GM12892 (cell line): Measurements from ENCODE around the gene VAV3.

Source experiments
- DNase-seq: peaks from one replicate; pipeline ENCODE4 v3.0.0; 2011; ENCODE audit not compliant: insufficient read length
- FAIRE-seq: peaks from 2 replicates; lab custom pipeline; 2011; peaks lifted over from hg19 to GRCh38; lab: Jason Lieb, UNC
- POLR2A ChIP-seq: IDR thresholded peaks from 2 replicates; pipeline ENCODE4 v1.6.1; 2011; ENCODE audit warnings: low read depth, low read length, control low read depth
- POLR2AphosphoS5 ChIP-seq: IDR thresholded peaks from 2 replicates; pipeline ENCODE4 v1.6.1; 2011; ENCODE audit warnings: low read depth, low read length, control low read depth
- TAF1 ChIP-seq: IDR thresholded peaks from 2 replicates; pipeline ENCODE4 v1.6.1; 2011; ENCODE audit warnings: low read depth, mild to moderate bottlenecking, control low read depth, low read length, borderline replicate concordance

Gene VAV3

DNA sequence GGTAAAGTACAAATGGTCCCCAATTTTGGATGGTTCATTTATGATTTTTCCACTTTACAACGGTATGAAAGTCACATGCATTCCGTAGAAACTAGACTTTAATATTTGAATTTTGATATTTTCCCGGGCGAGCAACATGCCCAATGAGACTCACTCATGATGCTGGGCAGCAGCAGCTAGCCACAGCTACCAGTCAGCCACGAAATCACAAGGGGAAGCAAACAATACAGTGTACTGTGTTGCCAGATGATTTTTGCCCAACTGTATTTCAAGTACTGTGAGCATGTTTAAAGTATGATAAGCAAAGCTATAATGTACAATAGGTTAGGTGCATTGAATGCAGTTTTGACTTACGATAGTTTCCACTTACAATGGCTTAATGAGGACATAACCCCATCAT lies 266.8 kb downstream of the VAV3 start:
- no peak for FAIRE-seq
- no peak for DNase-seq
- TF ChIP-seq TAF1 = no peak
- no peak for TF ChIP-seq POLR2A
- TF ChIP-seq POLR2AphosphoS5 = no peak

GRCh38 chr1:107695341-107695740 lies 269.6 kb downstream of the VAV3 start:
- TF ChIP-seq POLR2A = no peak
- no peak for TF ChIP-seq POLR2AphosphoS5
- TF ChIP-seq TAF1 = no peak
- no peak for FAIRE-seq
- DNase-seq = no peak

DNA sequence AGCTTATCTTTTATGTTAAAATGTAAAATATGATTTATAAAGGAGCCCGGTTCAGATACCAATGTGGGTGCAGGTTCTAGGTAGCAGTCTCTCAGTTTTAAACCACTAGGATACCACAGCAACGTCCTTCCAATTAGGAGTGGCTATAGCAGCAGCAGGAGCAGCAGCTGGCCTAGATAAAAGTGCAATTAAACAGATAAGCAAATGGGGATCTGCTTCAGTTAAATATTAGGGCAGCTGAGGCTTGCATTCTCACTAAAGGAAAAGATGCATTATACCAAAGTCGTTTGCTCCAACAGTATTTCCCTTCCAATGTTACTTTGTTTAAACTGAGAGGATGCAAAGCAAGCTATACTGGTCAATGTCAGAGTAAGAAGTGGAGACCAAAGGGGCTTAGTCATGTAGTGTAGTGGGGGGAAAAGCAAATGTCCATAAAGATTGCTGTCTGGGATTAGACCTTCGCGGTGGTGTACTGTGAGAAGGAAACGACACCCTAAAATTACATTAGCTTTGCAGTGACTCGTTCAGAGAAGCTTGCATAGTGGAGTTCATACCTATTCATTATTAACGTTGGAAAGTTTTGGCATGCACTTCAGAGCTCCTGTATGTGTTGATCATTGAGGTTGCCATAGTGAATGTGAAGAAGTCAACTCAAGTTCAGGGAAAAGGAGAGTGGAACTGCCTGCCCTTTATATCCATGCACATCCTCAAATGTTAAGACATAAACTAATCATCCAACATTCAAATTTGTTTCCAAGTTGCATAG lies 272.2 kb downstream of the VAV3 start:
- TF ChIP-seq POLR2A (no peak), TAF1 (no peak), POLR2AphosphoS5 (no peak)
- no peak for DNase-seq
- no peak for FAIRE-seq

- no peak for TF ChIP-seq POLR2A
- TF ChIP-seq POLR2AphosphoS5 = no peak
- no peak for TF ChIP-seq TAF1
- no peak for FAIRE-seq
- no peak for DNase-seq
Measured at GRCh38 chr1:107691540-107691939, 273.4 kb downstream of the VAV3 start.

GRCh38 chr1:107690491-107690890 lies 274.5 kb downstream of the VAV3 start:
- no peak for TF ChIP-seq TAF1
- TF ChIP-seq POLR2A = no peak
- FAIRE-seq = no peak
- DNase-seq = no peak

DNA sequence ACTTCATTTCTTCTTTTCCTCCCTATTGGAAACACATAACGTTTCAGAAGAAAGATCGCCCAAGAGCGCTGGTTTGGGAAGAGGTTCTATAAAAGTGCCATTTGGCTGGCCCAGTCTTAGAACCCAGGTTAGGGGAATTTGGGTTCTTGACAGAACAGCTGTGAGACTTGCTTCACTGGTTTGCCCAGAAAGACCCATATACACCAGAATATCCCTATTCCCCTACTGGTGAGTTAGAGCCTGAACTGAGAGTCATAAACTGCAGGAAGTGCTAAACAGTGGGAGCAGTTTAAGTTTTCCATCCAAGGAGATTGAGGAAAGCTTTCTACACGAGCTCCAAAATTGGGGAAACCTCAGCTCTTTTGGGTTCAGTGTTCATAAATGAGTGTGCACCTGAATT lies 275.2 kb downstream of the VAV3 start:
- DNase-seq (no peak), FAIRE-seq (no peak)
- TF ChIP-seq POLR2AphosphoS5 (no peak), TAF1 (no peak), POLR2A (no peak)

DNA sequence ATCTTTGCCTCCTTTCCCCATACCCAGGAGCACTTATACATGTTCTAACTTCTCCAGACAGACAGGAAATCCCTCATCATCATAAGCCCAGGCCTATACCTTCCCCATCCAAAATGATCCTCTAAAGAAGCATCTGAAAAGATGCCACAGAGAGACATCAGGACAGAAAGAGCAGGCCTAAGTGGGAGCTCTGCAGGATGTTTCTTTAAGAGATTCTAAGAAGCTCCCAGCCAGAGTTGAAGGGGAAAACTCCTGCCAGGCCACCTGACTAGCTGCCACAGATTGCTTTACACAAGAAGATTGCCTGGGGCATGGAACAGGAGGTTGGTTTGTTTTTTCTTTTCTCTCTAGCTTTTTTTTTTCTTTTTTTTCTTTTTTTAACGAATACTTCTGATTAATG lies 275.8 kb downstream of the VAV3 start:
- FAIRE-seq (no peak), DNase-seq (no peak)
- TF ChIP-seq TAF1 (no peak), POLR2A (no peak), POLR2AphosphoS5 (no peak)

DNA sequence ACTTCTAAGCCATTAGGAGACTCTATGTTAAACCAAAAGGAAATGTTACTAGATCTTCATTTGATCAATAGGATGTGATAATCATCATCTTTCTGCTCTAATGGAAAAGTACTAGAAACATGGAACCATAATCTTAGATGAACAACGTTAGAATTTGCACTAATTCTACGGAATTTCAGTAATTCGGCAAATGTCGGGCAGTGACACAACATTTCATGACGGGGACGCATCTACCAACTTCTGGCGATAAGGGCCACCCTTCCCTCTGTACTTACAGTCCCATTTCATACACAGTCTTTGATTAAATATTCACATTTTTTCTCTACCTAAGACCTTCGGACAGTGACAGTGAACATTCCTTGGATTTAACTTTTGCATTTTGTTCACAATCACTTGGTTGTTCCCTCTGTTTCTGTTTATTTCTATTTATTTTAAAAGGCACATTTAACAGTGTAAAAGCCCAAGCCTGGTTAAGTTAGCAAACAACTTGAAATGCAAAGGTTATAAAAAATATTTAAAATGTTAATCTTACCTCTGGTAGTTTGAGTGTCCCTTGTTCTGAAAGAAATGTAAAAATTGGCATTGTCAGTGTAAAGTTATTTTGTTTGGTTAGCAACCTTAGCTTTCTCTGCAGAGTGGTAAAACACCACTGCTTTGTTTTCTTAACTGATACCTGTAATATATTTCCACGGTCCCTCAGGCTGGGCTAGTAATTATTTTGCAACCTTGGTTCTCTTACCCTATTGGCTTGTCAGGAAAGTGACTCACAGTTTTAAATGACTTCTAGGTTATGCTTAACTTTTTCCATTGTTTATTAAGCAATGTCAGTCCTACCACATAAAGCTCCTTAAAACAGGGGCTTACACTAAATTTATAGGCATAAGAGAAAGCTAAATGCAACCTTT lies 276.9 kb downstream of the VAV3 start:
- TF ChIP-seq POLR2A (no peak), TAF1 (no peak), POLR2AphosphoS5 (no peak)
- DNase-seq (no peak), FAIRE-seq (no peak)

- DNase-seq (no peak), FAIRE-seq (no peak)
- no peak for TF ChIP-seq POLR2AphosphoS5
- TF ChIP-seq TAF1 = no peak
- TF ChIP-seq POLR2A = no peak
Measured at GRCh38 chr1:107683683-107684082, 281.3 kb downstream of the VAV3 start.

- DNase-seq = no peak
- TF ChIP-seq TAF1 (no peak), POLR2AphosphoS5 (no peak), POLR2A (no peak)
- FAIRE-seq = no peak
Measured at GRCh38 chr1:107683191-107683657, 281.8 kb downstream of the VAV3 start.

DNA sequence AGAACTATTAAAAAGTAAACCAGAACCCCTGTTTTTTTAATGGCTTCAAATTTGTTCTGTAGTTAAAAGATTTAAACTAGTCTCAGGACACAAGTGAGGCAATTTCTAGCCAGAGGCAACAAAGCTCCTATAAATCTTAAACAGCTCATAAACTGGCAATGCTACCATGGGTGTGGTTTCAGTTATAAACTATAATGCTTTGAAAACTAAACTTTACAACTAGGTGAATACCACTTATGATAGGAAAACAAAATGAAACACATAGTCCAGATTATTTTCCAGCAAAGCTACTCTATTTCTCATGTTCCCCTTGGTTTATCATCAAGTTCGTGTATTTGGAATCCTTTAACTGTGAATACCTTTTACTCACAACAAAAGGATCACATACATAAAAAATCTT lies 282.5 kb downstream of the VAV3 start:
- FAIRE-seq = no peak
- TF ChIP-seq POLR2AphosphoS5 (no peak), TAF1 (no peak), POLR2A (no peak)

DNA sequence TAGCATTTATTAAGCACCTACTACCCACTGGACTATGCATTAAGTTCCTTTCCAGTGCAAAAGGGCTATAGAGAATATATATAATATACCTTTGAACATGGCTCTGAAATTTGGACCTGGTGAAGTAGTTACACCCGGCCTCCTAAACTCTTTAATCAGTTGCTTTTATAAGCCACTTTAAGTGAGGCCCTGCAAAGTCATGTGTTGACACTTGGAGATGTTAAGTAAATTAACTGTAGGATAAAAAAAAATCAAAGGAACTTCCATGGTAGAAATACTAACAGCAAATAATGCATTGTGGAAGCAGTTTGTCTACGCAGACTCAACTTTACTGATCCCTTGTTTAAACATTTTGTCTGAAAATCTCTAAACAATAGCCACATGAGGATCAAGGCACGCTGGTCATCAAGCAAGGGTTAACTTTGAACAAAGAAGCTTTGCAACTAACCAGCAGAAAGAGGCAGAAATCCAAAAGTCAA lies 283.9 kb downstream of the VAV3 start:
- no peak for DNase-seq
- TF ChIP-seq POLR2AphosphoS5 (no peak), TAF1 (no peak), POLR2A (no peak)
- FAIRE-seq = no peak

More for the DNA sequence above, 282.5 kb downstream of the VAV3 start:
- DNase-seq = no peak
